Progenitor cell of endocrine pancreas (in vitro differentiated cells): ENCODE results near the gene FASN. TPM values are rescaled to one million over a fixed set of nuclear protein-coding genes. Genes with fewer than 3 reads are reported as not detected.

Source experiments
- DNase-seq: peaks from one replicate; pipeline ENCODE4 v3.0.0; 2021; ENCODE audit warnings: low spot score; ENCODE audit not compliant: unreplicated experiment
- H3K27ac Mint-ChIP-seq: 2 replicates; pipeline ENCODE4 v1.8.0; 2021; ENCODE audit warnings: mild to moderate bottlenecking, moderate library complexity, mixed read lengths
- H3K27me3 Mint-ChIP-seq: 2 replicates; pipeline ENCODE4 v1.8.0; 2021; ENCODE audit warnings: mixed read lengths
- H3K36me3 Mint-ChIP-seq: 2 replicates; pipeline ENCODE4 v1.8.0; 2022; ENCODE audit warnings: mixed read lengths; ENCODE audit not compliant: insufficient read depth
- H3K4me1 Mint-ChIP-seq: 2 replicates; pipeline ENCODE4 v1.8.0; 2021; ENCODE audit warnings: low read depth, mixed read lengths
- H3K4me3 Mint-ChIP-seq: 2 replicates; pipeline ENCODE4 v1.8.0; 2021; ENCODE audit warnings: low read depth, mild to moderate bottlenecking, moderate library complexity, mixed read lengths
- H3K9me3 Mint-ChIP-seq: 2 replicates; pipeline ENCODE4 v1.8.0; 2021; ENCODE audit warnings: low read depth, mixed read lengths
- total RNA-seq: library from RNA; stranded (reverse); gene quantifications from 2 replicates; pipeline ENCODE4 v1.2.1, GENCODE V29; 2021
- TF ChIP-seq, protein P1 (sequence below): fragments of 200-600 bp; sonication (generic); IDR thresholded peaks from one replicate; pipeline ENCODE4 v1.5.0; 2021; ENCODE audit warnings: antibody characterized with exemption, mild to moderate bottlenecking; ENCODE audit not compliant: unreplicated experiment

The FASN gene
- total RNA-seq, 1 donor from 2014 or later = 308 TPM

GRCh38 chr17:82063424-82064415, 34.3 kb downstream of the FASN start:
- Mint-ChIP-seq H3K4me1 (peaks cover 1% of the 10 kb centered on the region), H3K36me3 (peaks cover 2% of the 10 kb centered on the region)

DNA sequence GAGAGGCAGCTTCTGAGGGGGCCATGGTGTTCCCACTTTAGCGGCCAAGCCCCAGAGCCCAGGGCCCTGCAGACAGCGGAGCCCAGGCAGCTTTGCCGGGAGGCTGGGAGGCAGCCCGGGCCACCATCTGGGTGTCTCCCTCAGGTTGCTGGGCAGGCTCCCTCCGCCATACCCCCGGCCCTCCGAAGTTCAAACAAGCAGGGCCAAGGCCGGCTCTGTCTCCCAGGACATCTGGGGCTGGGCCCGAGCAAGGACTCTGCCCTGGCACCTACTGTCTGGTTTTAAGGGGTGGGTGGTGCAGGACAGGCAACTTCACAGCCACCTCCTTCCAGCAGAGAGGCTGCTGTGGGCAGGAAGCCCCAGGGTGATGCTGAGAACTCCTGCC, 35.1 kb downstream of the FASN start:
- no peak for DNase-seq
- TF ChIP-seq, protein P1, sequence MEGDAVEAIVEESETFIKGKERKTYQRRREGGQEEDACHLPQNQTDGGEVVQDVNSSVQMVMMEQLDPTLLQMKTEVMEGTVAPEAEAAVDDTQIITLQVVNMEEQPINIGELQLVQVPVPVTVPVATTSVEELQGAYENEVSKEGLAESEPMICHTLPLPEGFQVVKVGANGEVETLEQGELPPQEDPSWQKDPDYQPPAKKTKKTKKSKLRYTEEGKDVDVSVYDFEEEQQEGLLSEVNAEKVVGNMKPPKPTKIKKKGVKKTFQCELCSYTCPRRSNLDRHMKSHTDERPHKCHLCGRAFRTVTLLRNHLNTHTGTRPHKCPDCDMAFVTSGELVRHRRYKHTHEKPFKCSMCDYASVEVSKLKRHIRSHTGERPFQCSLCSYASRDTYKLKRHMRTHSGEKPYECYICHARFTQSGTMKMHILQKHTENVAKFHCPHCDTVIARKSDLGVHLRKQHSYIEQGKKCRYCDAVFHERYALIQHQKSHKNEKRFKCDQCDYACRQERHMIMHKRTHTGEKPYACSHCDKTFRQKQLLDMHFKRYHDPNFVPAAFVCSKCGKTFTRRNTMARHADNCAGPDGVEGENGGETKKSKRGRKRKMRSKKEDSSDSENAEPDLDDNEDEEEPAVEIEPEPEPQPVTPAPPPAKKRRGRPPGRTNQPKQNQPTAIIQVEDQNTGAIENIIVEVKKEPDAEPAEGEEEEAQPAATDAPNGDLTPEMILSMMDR = no peak
- Mint-ChIP-seq H3K36me3 (peaks cover 2% of the 10 kb centered on the region), H3K27ac (no peak overlapping the region), H3K9me3 (no peaks in the 10 kb centered on the region), H3K4me1 (peaks cover 1% of the 10 kb centered on the region), H3K4me3 (no peak overlapping the region), H3K27me3 (no peaks in the 10 kb centered on the region)

More at GRCh38 chr17:82063424-82064415, 34.3 kb downstream of the FASN start:
- Mint-ChIP-seq H3K27me3 (no peaks in the 10 kb centered on the region), H3K4me3 (peak overlapping the region; percentile 65), H3K9me3 (no peaks in the 10 kb centered on the region), H3K27ac (no peak overlapping the region)
- TF ChIP-seq, protein P1 = no peak
- no peak for DNase-seq

GRCh38 chr17:82062076-82062983, 35.7 kb downstream of the FASN start:
- H3K27me3 Mint-ChIP-seq = no peaks in the 10 kb centered on the region
- H3K4me3 Mint-ChIP-seq = no peak overlapping the region
- no peaks in the 10 kb centered on the region for H3K9me3 Mint-ChIP-seq
- H3K27ac Mint-ChIP-seq = no peak overlapping the region
- peaks cover 1% of the 10 kb centered on the region for H3K4me1 Mint-ChIP-seq
- peaks cover 2% of the 10 kb centered on the region for H3K36me3 Mint-ChIP-seq
- no peak for DNase-seq
- TF ChIP-seq, protein P1 = no peak

- TF ChIP-seq, protein P1 = no peak
- DNase-seq = no peak
- peaks cover 2% of the 10 kb centered on the region for H3K36me3 Mint-ChIP-seq
- H3K4me3 Mint-ChIP-seq = no peak overlapping the region
- H3K9me3 Mint-ChIP-seq = no peaks in the 10 kb centered on the region
- no peak overlapping the region for H3K27ac Mint-ChIP-seq
- H3K27me3 Mint-ChIP-seq = no peaks in the 10 kb centered on the region
- H3K4me1 Mint-ChIP-seq = peaks cover 1% of the 10 kb centered on the region
Observed at GRCh38 chr17:82061047-82061925, 36.8 kb downstream of the FASN start.
